ENCODE data around the gene UIMC1. TPM values are rescaled to one million over a fixed set of nuclear protein-coding genes. Genes with fewer than 3 reads are reported as not detected.

UIMC1 gene
- total RNA-seq, 1 experiment from 2014 or later: 14.9 TPM

DNA sequence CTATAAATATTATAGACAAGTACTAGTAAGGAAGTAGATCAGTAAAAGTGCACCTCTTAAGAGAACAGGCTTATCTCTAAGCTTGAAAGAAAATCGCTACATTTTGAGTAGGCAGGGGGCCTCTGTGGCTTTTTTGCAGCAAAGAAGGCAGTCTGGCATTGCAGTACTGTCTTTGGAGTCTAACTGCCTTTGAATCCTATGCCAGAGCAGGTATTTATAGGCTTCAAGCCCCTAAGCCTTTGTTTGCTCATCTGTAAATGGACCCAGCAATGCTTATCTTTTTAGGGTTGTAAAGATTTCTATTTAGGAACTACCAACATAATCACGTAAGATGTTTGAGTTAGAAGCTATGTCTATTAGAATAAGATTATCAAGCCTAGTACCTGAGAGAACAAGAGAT, 83.8 kb downstream of the UIMC1 start:
- no peak for DNase-seq (ENCODE audit: low read depth, low spot score)
- in situ Hi-C loops (cut with HindIII; ENCODE audit: low pct_unique_long_range_greater_than_20kb, low sequenced_read_pairs): no loop called here

DNA sequence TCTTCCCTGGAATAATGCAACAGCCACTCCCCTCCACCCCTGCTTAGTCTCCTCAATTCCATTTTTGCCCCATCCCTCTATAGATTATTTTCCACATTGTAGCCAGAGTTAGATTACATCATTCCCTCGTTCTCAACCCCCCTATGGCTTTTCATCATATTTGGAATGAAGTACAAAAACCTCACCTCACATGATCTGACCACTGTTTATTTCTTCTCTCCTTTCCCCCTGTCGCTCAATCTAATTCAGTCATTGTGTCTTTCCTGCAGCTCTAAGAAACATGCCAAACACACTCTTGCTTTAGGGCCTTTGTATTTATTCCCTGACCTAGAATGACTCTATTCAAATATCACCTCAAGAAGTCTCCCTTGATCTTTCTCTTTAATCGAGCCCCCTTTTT, 84.9 kb downstream of the UIMC1 start:
- DNase-seq (ENCODE audit: low read depth, low spot score): peak; percentile 16
- in situ Hi-C loops (cut with HindIII; ENCODE audit: low pct_unique_long_range_greater_than_20kb, low sequenced_read_pairs): no loop called here

DNA sequence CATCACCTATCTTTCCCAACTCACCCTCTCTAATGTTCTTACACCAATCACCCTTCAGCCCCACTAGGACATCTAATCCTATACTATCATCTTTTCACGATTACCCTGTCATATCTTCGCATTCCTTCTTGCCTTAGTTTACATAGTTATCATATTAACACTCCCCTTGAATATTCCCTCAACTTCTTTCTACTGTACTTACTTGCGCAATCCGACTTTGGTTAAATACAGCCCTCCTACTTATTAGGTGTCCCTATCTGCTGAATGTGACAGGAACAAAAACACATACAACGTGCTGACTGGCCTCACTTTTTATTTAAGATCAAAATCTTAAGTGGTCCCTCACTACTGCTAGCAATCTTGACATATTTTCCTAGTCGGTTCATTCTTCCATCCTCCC, 88.0 kb downstream of the UIMC1 start:
- no peak for DNase-seq (ENCODE audit: low read depth, low spot score)
- in situ Hi-C loops (cut with HindIII; ENCODE audit: low pct_unique_long_range_greater_than_20kb, low sequenced_read_pairs): no loop called here

DNA sequence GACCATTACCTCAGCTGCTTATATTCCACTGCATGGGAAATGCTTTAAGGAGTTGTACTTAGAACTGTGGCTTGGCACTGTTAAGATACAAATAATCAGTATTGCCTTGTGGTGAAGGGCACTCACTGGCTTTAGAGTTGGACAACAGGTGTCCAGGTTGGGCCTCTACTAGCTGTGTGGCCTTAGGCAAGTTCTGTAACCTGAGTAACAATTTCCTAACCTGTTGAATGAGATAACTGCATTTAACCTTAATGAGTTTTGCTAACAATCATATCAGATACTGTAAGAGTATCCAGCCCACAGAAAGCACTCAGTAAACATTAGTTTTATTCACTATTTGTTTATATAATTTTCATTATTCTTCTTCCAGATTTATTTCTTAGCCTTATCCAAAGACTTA, 90.2 kb downstream of the UIMC1 start:
- in situ Hi-C loops (cut with HindIII; ENCODE audit: low pct_unique_long_range_greater_than_20kb, low sequenced_read_pairs): no loop called here
- DNase-seq (ENCODE audit: low read depth, low spot score): no peak

DNA sequence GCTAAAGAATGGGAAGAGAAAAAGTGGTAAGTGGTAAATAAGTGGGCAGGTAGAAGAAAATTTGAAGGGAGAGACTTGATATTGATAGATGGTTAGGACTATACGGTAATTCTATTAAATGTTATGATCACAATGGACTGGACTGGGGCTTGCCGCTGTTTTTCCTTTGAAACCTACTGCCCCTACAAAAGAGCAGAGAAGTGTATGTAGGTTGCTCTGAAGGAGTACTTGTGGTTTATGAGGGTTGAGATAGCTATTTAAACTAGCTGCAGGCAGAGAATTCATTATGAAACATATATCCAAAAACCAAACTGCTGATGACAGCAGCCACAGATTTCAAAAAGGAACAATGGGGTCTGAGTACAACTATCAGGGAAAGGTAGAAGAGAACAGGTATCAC, 90.7 kb downstream of the UIMC1 start:
- in situ Hi-C loops (cut with HindIII; ENCODE audit: low pct_unique_long_range_greater_than_20kb, low sequenced_read_pairs): no loop called here
- no peak for DNase-seq (ENCODE audit: low read depth, low spot score)

DNA sequence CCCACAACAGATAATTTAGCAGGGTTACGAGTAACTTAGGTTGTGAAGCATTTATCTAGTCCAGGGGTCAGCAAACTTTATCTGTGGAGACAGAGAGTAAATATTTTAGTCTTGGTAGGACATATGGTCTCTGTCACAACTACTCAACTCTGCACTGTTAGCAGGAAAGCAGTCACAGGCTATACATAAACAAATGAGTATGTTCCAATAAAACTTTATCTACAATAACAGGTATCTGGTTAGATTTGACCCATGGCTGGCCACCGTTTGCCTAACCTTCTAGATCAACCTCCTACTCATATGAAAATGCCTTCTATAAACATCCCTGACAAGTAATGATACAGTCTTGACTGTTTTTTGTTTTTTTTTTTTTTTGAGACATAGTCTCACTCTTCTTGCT, 94.5 kb downstream of the UIMC1 start:
- in situ Hi-C loops (cut with HindIII; ENCODE audit: low pct_unique_long_range_greater_than_20kb, low sequenced_read_pairs): no loop called here
- no peak for DNase-seq (ENCODE audit: low read depth, low spot score)

DNA sequence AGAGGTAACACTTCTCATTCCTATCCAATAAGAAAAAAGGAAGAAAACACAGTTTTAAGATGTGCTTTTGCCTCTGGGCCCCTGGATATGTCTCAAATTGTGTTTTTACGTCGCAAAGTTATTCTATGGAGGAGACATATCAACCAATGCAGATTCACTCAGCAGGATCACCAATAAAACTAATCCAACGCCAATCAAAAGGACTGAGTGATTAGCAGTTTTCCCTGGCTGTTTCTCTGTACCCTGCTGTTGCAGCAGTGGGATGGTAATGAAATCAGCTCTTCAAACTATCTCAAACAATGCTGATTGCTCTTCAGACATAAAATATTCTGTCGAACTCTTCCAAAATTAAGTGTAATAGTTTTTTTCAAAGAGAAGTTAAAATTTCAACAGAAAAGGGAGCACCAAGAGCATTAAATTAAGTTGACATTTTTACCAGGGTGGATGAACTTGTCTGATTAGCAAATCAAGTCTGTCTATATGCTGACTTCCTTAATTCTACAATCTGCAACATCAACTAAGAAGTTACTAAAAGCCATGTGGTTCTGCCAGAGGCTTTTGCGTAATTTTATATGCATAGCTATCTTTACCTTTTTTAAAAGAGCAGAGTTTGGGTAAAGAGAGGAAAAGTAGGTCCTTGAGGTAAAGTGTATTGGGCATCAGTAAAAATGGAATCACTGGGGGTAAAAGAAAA, 97.8 kb downstream of the UIMC1 start:
- in situ Hi-C loops (cut with HindIII; ENCODE audit: low pct_unique_long_range_greater_than_20kb, low sequenced_read_pairs): no loop called here
- DNase-seq (ENCODE audit: low read depth, low spot score): no peak

DNA sequence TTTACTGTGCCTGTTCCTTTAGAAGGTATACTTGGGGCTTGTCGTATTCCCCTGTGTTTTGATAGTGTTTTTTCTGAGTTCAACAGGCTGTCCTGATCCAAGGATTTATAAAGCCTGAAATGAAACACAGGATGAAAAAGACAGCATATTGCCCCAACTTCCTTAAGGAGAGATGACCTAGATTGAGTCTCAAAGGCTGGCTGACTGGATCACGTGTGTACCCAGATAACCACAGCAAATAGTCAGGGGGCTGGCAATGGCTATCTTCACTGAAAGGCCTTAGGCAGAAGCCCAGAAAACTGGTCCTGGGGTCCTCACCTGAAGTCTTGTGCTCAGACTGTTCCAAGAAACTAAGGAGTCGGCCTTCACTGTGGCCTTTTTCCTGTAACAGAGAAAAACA, 99.8 kb downstream of the UIMC1 start:
- in situ Hi-C loops (cut with HindIII; ENCODE audit: low pct_unique_long_range_greater_than_20kb, low sequenced_read_pairs): no loop called here

DNA sequence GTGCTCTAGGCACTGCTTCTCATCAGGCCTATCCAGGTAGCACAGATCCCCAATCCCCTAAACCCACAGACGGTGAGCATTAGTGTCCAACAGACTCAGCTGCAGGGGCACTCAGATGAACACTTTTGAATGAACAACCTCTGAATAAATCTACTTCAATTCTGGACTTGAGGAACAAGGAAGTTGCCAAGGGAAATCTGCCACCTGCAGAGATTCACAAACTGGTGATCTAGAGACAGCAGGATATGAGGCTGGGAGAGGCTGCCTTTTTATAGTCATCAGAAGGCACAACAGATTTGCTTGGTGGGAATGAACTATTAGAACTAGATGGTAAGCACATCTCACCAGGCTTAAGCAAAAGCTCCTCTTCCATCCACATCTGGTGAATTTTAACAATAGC, 100.5 kb downstream of the UIMC1 start:
- DNase-seq (ENCODE audit: low read depth, low spot score): no peak
- in situ Hi-C loops (cut with HindIII; ENCODE audit: low pct_unique_long_range_greater_than_20kb, low sequenced_read_pairs): no loop called here

More for the DNA sequence above, 99.8 kb downstream of the UIMC1 start:
- no peak for DNase-seq (ENCODE audit: low read depth, low spot score)

DNA sequence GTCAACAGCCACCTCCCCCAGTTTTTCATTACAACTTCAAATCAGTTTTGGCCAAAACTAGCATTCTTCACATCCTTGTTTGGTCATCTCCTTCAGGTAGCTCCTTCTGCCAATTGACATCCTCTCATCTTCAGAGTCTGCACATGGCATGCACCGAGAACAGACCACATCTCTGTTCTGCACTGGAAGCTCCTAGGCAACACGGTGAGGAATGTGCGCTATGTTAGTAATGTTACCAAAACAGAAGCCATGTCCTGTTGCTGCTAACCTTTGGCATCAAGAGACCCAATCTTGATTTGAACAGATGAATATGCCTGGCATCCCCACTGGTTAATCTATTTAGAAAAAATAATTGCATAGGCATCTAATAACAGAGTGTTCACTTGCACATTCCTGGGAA, 102.3 kb downstream of the UIMC1 start:
- DNase-seq (ENCODE audit: low read depth, low spot score): no peak
- in situ Hi-C loops (cut with HindIII; ENCODE audit: low pct_unique_long_range_greater_than_20kb, low sequenced_read_pairs): no loop called here

DNA sequence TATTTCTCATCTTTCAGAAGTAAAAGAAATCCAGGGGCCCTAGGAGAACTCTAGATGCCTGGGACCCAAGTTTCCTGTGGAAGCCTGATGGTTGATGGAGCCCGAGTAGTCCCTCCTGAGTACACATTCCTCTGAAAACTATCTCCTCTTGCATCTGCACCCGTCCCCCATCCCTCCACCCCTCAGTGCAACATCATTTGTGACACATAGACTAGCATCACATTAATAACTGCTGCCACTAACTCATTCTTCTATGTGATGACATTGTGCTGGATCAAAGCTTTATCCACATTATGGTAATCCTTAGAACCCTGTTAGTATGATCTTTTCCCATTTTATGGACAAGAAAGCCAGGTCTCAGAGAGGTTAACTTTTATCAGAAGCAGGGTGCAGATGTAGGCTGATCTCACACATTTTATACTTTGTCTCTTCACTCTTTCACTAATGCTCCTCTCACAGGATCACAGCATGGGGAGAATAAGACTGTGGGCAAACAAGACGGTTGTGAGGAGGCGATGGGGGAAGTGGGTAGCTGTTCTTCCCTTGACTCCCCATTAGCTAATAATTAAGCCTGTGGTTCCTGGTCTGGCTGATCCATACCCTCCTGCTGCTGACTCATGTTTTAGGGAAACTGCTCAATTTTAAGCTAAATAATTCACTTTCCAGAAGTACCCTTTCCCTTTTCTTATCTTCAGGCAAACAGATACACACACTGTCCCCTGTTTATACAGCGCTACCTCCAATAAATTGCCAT, 103.5 kb downstream of the UIMC1 start:
- in situ Hi-C loops (cut with HindIII; ENCODE audit: low pct_unique_long_range_greater_than_20kb, low sequenced_read_pairs): no loop called here
- no peak for DNase-seq (ENCODE audit: low read depth, low spot score)

DNA sequence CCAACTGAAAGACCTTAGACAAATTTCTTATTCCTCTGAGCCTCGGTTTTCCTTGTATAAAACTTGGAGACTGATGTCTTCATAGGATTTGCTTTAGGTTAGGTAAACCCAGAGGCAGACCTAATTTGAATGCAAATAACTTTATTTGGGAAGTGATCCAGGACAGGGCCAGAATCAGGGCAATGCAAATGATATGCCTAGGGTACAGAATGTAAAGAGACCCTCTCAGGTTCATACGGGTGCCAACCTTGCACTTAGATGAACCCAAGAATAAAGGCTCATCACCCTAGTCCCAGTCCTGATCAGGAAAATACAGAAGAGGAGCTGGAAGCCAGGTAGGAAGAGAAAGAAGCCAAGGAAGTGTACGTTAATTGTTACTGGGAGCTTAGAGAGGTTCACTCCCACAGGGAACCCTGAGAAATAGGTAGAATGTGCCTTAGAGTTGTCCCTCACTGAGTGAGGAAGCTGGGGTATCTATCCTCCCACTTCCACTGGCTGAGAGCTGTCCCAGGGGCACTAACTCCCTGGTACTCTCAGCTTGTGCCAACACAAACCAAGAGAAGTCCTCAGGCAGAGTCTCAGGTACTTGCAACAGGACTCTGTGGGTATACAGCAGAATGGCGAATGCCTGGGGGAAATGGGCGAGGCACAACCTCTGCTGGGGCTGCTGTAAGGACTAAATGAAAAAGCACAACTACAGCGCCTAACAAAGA, 104.3 kb downstream of the UIMC1 start:
- in situ Hi-C loops (cut with HindIII; ENCODE audit: low pct_unique_long_range_greater_than_20kb, low sequenced_read_pairs): no loop called here

DNA sequence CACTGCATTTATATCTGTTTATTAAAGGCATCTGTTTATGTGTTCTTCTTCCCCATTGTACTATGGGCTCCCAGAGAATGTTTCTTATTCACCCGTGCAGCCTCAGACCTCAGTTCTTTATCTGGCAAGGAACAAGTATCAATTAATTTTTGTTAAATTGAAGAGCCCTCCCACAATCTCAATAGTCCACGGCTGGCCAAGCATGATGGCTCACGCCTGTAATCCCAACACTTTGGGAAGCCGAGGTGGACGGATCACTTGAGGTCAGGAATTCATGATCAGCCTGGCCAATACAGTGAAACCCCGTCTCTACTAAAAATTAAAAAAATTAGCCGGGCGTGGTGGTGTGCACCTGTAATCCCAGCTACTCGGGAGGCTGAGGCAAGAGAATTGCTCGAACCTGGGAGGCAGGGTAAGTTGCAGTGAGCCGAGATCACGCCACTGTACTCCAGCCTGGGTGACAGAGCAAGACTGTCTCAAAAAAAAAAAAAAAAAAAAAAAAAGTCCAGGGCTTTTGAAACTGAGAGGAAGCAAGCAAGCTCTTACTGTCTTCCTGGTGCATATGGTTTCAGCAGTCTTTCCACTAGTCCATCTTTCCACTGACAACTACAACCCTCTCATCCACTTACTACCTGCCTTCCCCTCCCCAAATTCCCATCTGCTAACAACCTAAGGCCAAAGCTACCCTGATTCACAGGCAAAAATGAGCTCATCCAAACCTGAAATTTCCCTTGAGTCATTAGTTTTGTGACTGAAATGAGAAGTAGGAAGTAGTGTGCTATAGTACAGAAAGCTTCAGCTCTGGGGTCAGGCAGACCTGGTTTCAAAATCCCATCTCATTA, 105.1 kb downstream of the UIMC1 start:
- in situ Hi-C loops (cut with HindIII; ENCODE audit: low pct_unique_long_range_greater_than_20kb, low sequenced_read_pairs): no loop called here
- no peak for DNase-seq (ENCODE audit: low read depth, low spot score)

More for the DNA sequence above, 104.3 kb downstream of the UIMC1 start:
- no peak for DNase-seq (ENCODE audit: low read depth, low spot score)

DNA sequence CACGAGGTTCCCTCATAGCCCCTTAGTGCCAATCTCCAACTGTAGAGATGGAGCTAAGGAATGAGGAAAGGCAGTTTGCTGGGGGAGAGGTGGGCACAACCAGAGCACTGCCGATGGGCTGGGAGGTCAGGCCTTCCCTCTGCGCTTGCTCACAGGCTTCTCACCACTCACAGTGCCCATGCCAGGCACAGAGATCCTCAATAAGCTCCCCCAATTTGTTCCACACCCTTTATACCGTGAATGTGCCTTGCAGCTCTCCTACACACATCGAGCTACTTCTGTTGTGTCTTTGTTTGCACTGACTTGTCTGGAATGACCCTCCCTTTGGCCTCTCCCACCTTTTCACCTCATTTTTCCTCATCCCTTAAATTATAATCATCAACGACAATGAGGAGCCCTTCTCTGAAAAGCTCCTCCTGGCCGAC, 105.8 kb downstream of the UIMC1 start:
- in situ Hi-C loops (cut with HindIII; ENCODE audit: low pct_unique_long_range_greater_than_20kb, low sequenced_read_pairs): no loop called here

DNA sequence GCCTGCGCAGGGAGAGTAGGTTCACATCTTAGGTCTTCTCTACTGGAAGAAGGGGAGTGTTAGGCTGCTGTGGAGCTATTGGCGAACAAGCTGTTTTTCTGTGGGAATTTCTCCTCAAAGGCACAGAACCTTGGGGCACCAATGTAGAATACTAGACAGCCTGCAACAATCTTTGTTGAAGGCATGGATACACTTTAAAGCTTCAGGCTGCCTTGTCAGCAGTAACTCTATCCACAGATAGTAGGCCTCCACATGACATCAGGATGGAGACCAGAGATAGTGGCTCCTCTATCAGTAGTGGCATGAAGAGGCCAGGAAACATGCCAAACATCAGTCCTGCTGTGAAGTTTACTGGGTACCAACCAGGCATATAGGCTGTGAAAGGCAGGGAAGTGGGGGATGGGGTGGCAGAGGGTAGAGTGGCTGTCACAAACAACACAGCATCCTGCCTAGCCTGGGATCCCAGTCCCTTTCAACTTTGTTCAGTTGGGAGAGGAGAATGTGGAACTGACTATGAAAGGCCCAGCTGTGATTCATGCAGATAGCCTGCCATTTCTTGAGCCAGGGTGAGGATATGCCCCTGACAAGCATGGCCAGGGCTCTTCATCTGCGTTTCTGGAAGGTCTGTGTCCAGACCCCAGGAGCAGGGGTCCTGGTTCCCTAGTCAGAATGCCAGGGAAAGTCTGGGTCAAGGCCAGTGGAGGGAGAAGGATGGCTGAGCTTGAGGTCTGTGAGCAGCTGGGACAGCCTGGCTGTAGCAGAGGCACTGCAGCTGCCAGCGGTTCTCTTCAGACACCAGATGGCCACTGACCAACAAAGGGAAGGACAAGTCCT, 106.4 kb downstream of the UIMC1 start:
- DNase-seq (ENCODE audit: low read depth, low spot score): no peak
- in situ Hi-C loops (cut with HindIII; ENCODE audit: low pct_unique_long_range_greater_than_20kb, low sequenced_read_pairs): no loop called here

More for the DNA sequence above, 105.8 kb downstream of the UIMC1 start:
- no peak for DNase-seq (ENCODE audit: low read depth, low spot score)

DNA sequence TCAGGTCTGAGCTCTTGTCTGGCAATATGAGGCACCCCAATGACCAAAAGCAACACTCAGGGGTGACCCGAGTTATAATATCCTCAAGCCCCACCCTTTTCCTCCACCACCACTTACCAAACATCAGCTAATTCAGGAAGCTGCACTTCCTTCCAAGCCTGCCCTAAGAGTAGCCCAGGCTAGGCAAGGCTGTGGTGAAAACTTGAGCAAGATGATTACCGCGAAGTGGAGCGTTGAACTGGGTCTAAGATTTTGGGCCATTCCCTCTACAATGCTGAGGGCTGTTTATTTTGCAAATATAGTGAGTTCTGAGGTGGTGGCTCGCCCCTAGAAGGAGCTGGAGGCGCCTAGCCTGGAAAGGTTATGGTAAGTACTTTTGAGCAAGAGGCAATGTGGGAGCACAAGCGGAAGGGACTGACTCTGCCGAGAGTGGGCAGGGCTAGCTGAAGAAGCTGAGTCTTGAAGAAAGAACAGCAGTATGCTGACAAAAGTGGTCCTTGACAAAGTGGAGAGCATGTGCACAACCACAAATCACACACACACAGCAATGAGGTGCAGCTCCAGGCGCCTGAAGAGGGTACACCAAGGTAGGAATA, 107.2 kb downstream of the UIMC1 start, which contains the start of gene HK3:
TSS of gene HK3 (minus strand) at position 51 of the 596 bp plus-strand sequence. CDS start 3,187 bp downstream, outside the sequence.
- no peak for DNase-seq (ENCODE audit: low read depth, low spot score)
- in situ Hi-C loops (cut with HindIII; ENCODE audit: low pct_unique_long_range_greater_than_20kb, low sequenced_read_pairs): no loop called here

Data from SK-MEL-5 (cell line).